ENCODE measurements around the gene RAD51B. TPM values are rescaled to one million over a fixed set of nuclear protein-coding genes. Genes with fewer than 3 reads are reported as not detected.

RAD51B gene
- total RNA-seq, 1 experiment from 2014 or later = 23.3 TPM

- H3K36me3 ChIP-seq (ENCODE audit: insufficient read depth, low read length, poor library complexity, severe bottlenecking) = no peaks in the 10 kb centered on the region
- H3K27ac ChIP-seq (ENCODE audit: low read depth, low read length, poor library complexity, severe bottlenecking) = no peak overlapping the region
- BruUV-seq (replicated peaks) = no TSS peak
- ChIA-PET CTCF (no interaction called here), POLR2A (ENCODE audit: low non-redundant PET) (no interaction called here)
- no peak for DNase-seq (ENCODE audit: low spot score)
- no peaks in the 10 kb centered on the region for H3K9me3 ChIP-seq (ENCODE audit: low read depth, low read length, poor library complexity, severe bottlenecking)
- no peak overlapping the region for H3K4me3 ChIP-seq (ENCODE audit: low read depth, low read length, poor library complexity, severe bottlenecking)
- intact Hi-C loops (cut with micrococcal nuclease; ENCODE audit: unreplicated experiment) = no loop called here
- TF ChIP-seq, protein P1, sequence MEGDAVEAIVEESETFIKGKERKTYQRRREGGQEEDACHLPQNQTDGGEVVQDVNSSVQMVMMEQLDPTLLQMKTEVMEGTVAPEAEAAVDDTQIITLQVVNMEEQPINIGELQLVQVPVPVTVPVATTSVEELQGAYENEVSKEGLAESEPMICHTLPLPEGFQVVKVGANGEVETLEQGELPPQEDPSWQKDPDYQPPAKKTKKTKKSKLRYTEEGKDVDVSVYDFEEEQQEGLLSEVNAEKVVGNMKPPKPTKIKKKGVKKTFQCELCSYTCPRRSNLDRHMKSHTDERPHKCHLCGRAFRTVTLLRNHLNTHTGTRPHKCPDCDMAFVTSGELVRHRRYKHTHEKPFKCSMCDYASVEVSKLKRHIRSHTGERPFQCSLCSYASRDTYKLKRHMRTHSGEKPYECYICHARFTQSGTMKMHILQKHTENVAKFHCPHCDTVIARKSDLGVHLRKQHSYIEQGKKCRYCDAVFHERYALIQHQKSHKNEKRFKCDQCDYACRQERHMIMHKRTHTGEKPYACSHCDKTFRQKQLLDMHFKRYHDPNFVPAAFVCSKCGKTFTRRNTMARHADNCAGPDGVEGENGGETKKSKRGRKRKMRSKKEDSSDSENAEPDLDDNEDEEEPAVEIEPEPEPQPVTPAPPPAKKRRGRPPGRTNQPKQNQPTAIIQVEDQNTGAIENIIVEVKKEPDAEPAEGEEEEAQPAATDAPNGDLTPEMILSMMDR (conservative IDR thresholded peaks at IDR 0.05; ENCODE audit: low read depth, low read length) = no peak
- no peak for TF ChIP-seq EZH2 (IDR thresholded peaks at IDR 0.05; ENCODE audit: borderline replicate concordance, low read depth, low read length, poor library complexity, severe bottlenecking)
- peaks cover 6% of the 10 kb centered on the region for H3K4me1 ChIP-seq (ENCODE audit: insufficient read depth, low read length, poor library complexity, severe bottlenecking)
- H3K27me3 ChIP-seq (replicated peaks; ENCODE audit: insufficient read depth, low read depth, low read length, poor library complexity) = no peaks in the 10 kb centered on the region
These were observed 573.7 kb downstream of the RAD51B start for GRCh38 chr14:68393259-68393658.

DNA sequence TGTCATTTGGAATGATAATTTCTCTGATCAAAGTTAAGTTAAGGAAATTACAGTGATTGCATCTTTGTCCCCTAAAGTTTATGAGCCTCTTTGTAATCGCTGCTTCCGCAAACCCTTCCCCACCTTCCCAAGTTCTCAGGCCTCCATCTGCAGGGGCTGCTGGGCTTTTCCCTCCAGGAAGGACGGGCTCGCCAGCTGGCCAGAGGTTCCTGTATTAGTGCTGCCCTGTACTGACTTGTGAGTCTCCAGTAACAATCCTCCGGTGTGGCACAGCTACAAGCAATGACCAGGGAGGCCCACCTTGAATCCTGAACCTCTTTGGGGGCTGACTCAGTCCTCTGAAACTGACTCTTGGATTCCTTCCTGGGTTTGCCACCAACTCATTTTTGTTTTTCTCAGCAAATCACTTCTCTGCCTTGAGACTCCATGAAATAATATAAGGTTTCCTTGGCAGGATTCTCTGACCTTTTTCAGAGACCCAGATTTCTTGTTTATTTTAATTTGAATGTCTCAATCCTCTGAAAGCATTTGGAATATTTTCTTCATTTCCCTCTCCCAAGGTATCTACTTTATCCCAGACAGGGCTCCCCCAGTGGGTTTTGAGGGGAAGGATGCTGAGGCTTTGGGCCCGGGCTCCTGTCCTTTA, 574.7 kb downstream of the RAD51B start:
- intact Hi-C loops (cut with micrococcal nuclease; ENCODE audit: unreplicated experiment) = no loop called here
- Histone ChIP-seq H3K4me3 (ENCODE audit: low read depth, low read length, poor library complexity, severe bottlenecking) (no peak overlapping the region), H3K4me1 (ENCODE audit: insufficient read depth, low read length, poor library complexity, severe bottlenecking) (peaks cover 6% of the 10 kb centered on the region), H3K9me3 (ENCODE audit: low read depth, low read length, poor library complexity, severe bottlenecking) (no peaks in the 10 kb centered on the region), H3K27me3 (replicated peaks; ENCODE audit: insufficient read depth, low read depth, low read length, poor library complexity) (no peaks in the 10 kb centered on the region), H3K36me3 (ENCODE audit: insufficient read depth, low read length, poor library complexity, severe bottlenecking) (no peaks in the 10 kb centered on the region), H3K27ac (ENCODE audit: low read depth, low read length, poor library complexity, severe bottlenecking) (no peak overlapping the region)
- CTCF ChIA-PET = no interaction called here
- DNase-seq (ENCODE audit: low spot score) = no peak
- POLR2A ChIA-PET (ENCODE audit: low non-redundant PET) = no interaction called here
- BruUV-seq (replicated peaks) = no TSS peak
- TF ChIP-seq EZH2 (IDR thresholded peaks at IDR 0.05; ENCODE audit: borderline replicate concordance, low read depth, low read length, poor library complexity, severe bottlenecking) = no peak
- TF ChIP-seq, protein P1 (conservative IDR thresholded peaks at IDR 0.05; ENCODE audit: low read depth, low read length) = no peak

- Histone ChIP-seq H3K9me3 (ENCODE audit: low read depth, low read length, poor library complexity, severe bottlenecking) (no peaks in the 10 kb centered on the region), H3K4me3 (ENCODE audit: low read depth, low read length, poor library complexity, severe bottlenecking) (no peak overlapping the region), H3K27me3 (replicated peaks; ENCODE audit: insufficient read depth, low read depth, low read length, poor library complexity) (no peaks in the 10 kb centered on the region), H3K27ac (ENCODE audit: low read depth, low read length, poor library complexity, severe bottlenecking) (no peak overlapping the region), H3K36me3 (ENCODE audit: insufficient read depth, low read length, poor library complexity, severe bottlenecking) (no peaks in the 10 kb centered on the region), H3K4me1 (ENCODE audit: insufficient read depth, low read length, poor library complexity, severe bottlenecking) (peaks cover 6% of the 10 kb centered on the region)
- no peak for TF ChIP-seq EZH2 (IDR thresholded peaks at IDR 0.05; ENCODE audit: borderline replicate concordance, low read depth, low read length, poor library complexity, severe bottlenecking)
- TF ChIP-seq, protein P1 (conservative IDR thresholded peaks at IDR 0.05; ENCODE audit: low read depth, low read length) = no peak
- intact Hi-C loops (cut with micrococcal nuclease; ENCODE audit: unreplicated experiment) = no loop called here
- CTCF ChIA-PET = no interaction called here
- no TSS peak for BruUV-seq (replicated peaks)
- POLR2A ChIA-PET (ENCODE audit: low non-redundant PET) = no interaction called here
- no peak for DNase-seq (ENCODE audit: low spot score)
These were observed 575.2 kb downstream of the RAD51B start for GRCh38 chr14:68394764-68395143.

Data from A673 (cell line).